HFF-Myc (cell line): Measurements from ENCODE around the gene LCP2.

Source experiments
- DNase-seq: peaks from one replicate; pipeline ENCODE4 v3.0.0-alpha.2; 2011; ENCODE audit warnings: low read depth; ENCODE audit errors: extremely low read depth
- H3K4me3 ChIP-seq: replicated peaks from 2 replicates; pipeline ENCODE4 v1.5.1; 2011; ENCODE audit warnings: low read depth, mild to moderate bottlenecking, control low read depth, low read length
- CTCF ChIP-seq: IDR thresholded peaks from 2 replicates; pipeline ENCODE4 v1.5.1; 2012; ENCODE audit warnings: mild to moderate bottlenecking, low read depth, low read length, control low read depth; ENCODE audit errors: missing control alignments

The LCP2 gene

GRCh38 chr5:170293273-170293672 lies 4.3 kb downstream of the LCP2 start:
- H3K4me3 ChIP-seq, result no peak overlapping the region
- no peak for DNase-seq
- no peak for TF ChIP-seq CTCF

- no peak overlapping the region for H3K4me3 ChIP-seq
These were observed 5.1 kb downstream of the LCP2 start for GRCh38 chr5:170292179-170293104.

GRCh38 chr5:170290498-170290897 lies 7.1 kb downstream of the LCP2 start:
- H3K4me3 ChIP-seq, result no peak overlapping the region
- no peak for TF ChIP-seq CTCF
- no peak for DNase-seq

More at GRCh38 chr5:170292179-170293104, 5.1 kb downstream of the LCP2 start:
- no peak for TF ChIP-seq CTCF
- DNase-seq, result no peak

- DNase-seq, result no peak
- no peak overlapping the region for H3K4me3 ChIP-seq
- no peak for TF ChIP-seq CTCF
These were observed 7.8 kb downstream of the LCP2 start for GRCh38 chr5:170289764-170290163.

- no peak overlapping the region for H3K4me3 ChIP-seq
- DNase-seq, result no peak
- TF ChIP-seq CTCF, result no peak
These were observed 8.5 kb downstream of the LCP2 start for GRCh38 chr5:170289121-170289520.

- H3K4me3 ChIP-seq, result no peak overlapping the region
- no peak for DNase-seq
- TF ChIP-seq CTCF, result no peak
These were observed 9.0 kb downstream of the LCP2 start for GRCh38 chr5:170288551-170288950.
